ENCODE data around the gene ATXN7L3B. TPM values are rescaled to one million over a fixed set of nuclear protein-coding genes. Genes with fewer than 3 reads are reported as not detected.

ATXN7L3B gene
- polyA plus RNA-seq, 2 of the 4 experiments (the other 2 are of a cell fraction) = 18.1 to 32.8 TPM

- Histone ChIP-seq H3K9me3 (no peaks in the 10 kb centered on the region), H3K4me2 (no peak overlapping the region), H3K27ac (no peak overlapping the region), H3K4me3 (no peak overlapping the region), H3K4me1 (no peaks in the 10 kb centered on the region)
- ATAC-seq (no peak), DNase-seq (ENCODE audit: low read depth in 1 of 2, low spot score in 1 of 2) (no peak), FAIRE-seq (no peak)
- POLR2A ChIA-PET = no interaction called here
- CTCF ChIA-PET = no interaction called here
- WGBS (ENCODE audit: missing lambda C conversion rate) = 10% methylated on average over 2 of the region's 2 CpGs
- no peak for TF ChIP-seq RCOR1 (IDR thresholded peaks at IDR 0.05; ENCODE audit: low read depth, low read length)
- no peak for TF ChIP-seq HMGXB4 (CRISPR knock-in tag; IDR thresholded peaks at IDR 0.05; ENCODE audit: borderline replicate concordance)
- no peak for TF ChIP-seq HOXA7 (CRISPR knock-in tag; IDR thresholded peaks at IDR 0.05)
- TF ChIP-seq MAX (IDR thresholded peaks at IDR 0.05) = no peak
- no peak for TF ChIP-seq CBX2 (IDR thresholded peaks at IDR 0.05; ENCODE audit: borderline replicate concordance, low read depth)
- TF ChIP-seq EP300 (IDR thresholded peaks at IDR 0.05) = no peak
- TF ChIP-seq BCL3 (IDR thresholded peaks at IDR 0.05) = no peak
- no peak for TF ChIP-seq CHD2 (IDR thresholded peaks at IDR 0.05; ENCODE audit: low read length, partially characterized antibody)
- no peak for TF ChIP-seq ZSCAN20 (CRISPR knock-in tag; IDR thresholded peaks at IDR 0.05)
- TF ChIP-seq NPAS2 (CRISPR knock-in tag; IDR thresholded peaks at IDR 0.05; ENCODE audit: borderline replicate concordance) = no peak
- TF ChIP-seq ZNF302 (CRISPR knock-in tag; IDR thresholded peaks at IDR 0.05) = no peak
These were observed 43.8 kb downstream of the ATXN7L3B start for GRCh38 chr12:74581439-74581838.

- Histone ChIP-seq H3K9me3 (no peaks in the 10 kb centered on the region), H3K4me1 (no peaks in the 10 kb centered on the region), H3K4me2 (no peak overlapping the region), H3K27ac (no peak overlapping the region), H3K4me3 (no peak overlapping the region)
- ChIA-PET POLR2A (no interaction called here), CTCF (no interaction called here)
- no peak for FAIRE-seq
- WGBS (ENCODE audit: missing lambda C conversion rate) = 40% methylated on average over 3 of the region's 3 CpGs
- DNase-seq (ENCODE audit: low read depth in 1 of 2, low spot score in 1 of 2) = no peak
- TF ChIP-seq ZFP36 (IDR thresholded peaks at IDR 0.05; ENCODE audit: borderline replicate concordance, partially characterized antibody) (no peak), HES2 (IDR thresholded peaks at IDR 0.05) (no peak), JUNB (IDR thresholded peaks at IDR 0.05) (no peak)
- no peak for ATAC-seq
These were observed 46.9 kb downstream of the ATXN7L3B start for GRCh38 chr12:74584483-74585062.

- TF ChIP-seq PHF8 (IDR thresholded peaks at IDR 0.05; ENCODE audit: borderline replicate concordance, low read depth) (no peak), MAZ (IDR thresholded peaks at IDR 0.05; ENCODE audit: borderline replicate concordance, low read depth, low read length) (no peak), NR3C1 (IDR thresholded peaks at IDR 0.05) (no peak), ESRRA (IDR thresholded peaks at IDR 0.05; ENCODE audit: borderline replicate concordance, low read length) (no peak)
- FAIRE-seq = no peak
- DNase-seq (ENCODE audit: low read depth in 1 of 2, low spot score in 1 of 2) = no peak
These were observed 48.6 kb downstream of the ATXN7L3B start for GRCh38 chr12:74586251-74586650.

More at GRCh38 chr12:74586251-74586650, 48.6 kb downstream of the ATXN7L3B start:
- ChIA-PET POLR2A (no interaction called here), CTCF (interaction anchor here (0.6 to 0.9 kb wide), 2 partner anchors 19 to 1216 kb away, joined by 3 to 4 read pairs; no protein-coding TSS in a partner anchor)
- no peaks in the 10 kb centered on the region for H3K4me1 ChIP-seq
- H3K27ac ChIP-seq = no peak overlapping the region
- ATAC-seq = no peak
- H3K4me3 ChIP-seq = no peak overlapping the region
- H3K4me2 ChIP-seq = no peak overlapping the region
- H3K9me3 ChIP-seq = no peaks in the 10 kb centered on the region
- 47% methylated on average over 4 of the region's 4 CpGs for WGBS (ENCODE audit: missing lambda C conversion rate)

Measured in A549 (cell line).